Stimulated activated CD8-positive, alpha-beta memory T cell treated with anti-CD3 and anti-CD28 coated beads, Interleukin-7, amount 100 ng/mL, for 1 hour (primary cell): Measurements from ENCODE around the gene CA5A.

ENCODE experiments used
- DNase-seq, 2 donors: peaks; one replicate each; pipeline ENCODE4 v3.0.0-alpha.2; 2020; ENCODE audit warnings: low read depth in 2 of 2

CA5A gene

GRCh38 chr16:87850009-87851006 lies 86.0 kb downstream of the CA5A start:
- DNase-seq, result peak; percentile 57 to 67

GRCh38 chr16:87849419-87850008 lies 86.8 kb downstream of the CA5A start:
- DNase-seq, result no peak

GRCh38 chr16:87848676-87849345 lies 87.5 kb downstream of the CA5A start:
- no peak for DNase-seq

GRCh38 chr16:87847785-87848675 lies 88.3 kb downstream of the CA5A start:
- DNase-seq, result no peak

GRCh38 chr16:87847467-87847784 lies 88.9 kb downstream of the CA5A start:
- DNase-seq, result no peak

GRCh38 chr16:87846705-87847466 lies 89.4 kb downstream of the CA5A start:
- DNase-seq, result no peak

GRCh38 chr16:87845807-87846619 lies 90.3 kb downstream of the CA5A start:
- no peak for DNase-seq

GRCh38 chr16:87845213-87845612 lies 91.1 kb downstream of the CA5A start:
- no peak for DNase-seq

GRCh38 chr16:87844809-87845208 lies 91.5 kb downstream of the CA5A start:
- no peak for DNase-seq

- no peak for DNase-seq
These were observed 92.1 kb downstream of the CA5A start for GRCh38 chr16:87844120-87844733.

- DNase-seq, result no peak
These were observed 92.6 kb downstream of the CA5A start for GRCh38 chr16:87843678-87844105.

GRCh38 chr16:87842209-87842869 lies 94.0 kb downstream of the CA5A start:
- no peak for DNase-seq

GRCh38 chr16:87841340-87842208 lies 94.8 kb downstream of the CA5A start:
- no peak for DNase-seq

- DNase-seq, result no peak
These were observed 95.9 kb downstream of the CA5A start for GRCh38 chr16:87840271-87840978.

- DNase-seq, result no peak
These were observed 96.6 kb downstream of the CA5A start for GRCh38 chr16:87839542-87840270.

- DNase-seq, result no peak
These were observed 97.4 kb downstream of the CA5A start for GRCh38 chr16:87838643-87839541.
